HepG2 (cell line): ENCODE results near the gene MT1A. TPM values are rescaled to one million over a fixed set of nuclear protein-coding genes. Genes with fewer than 3 reads are reported as not detected.
"Not testable (repeated sequence)": the region's sequence is repeated elsewhere in the genome, so short reads cannot be mapped to it uniquely, and the experiment has no call there.

Experiments
- ATAC-seq: fragments of 200-7000 bp; cut with Tn5 transposase; 3 replicates; pipeline ENCODE4 v1.9.1; 2020; ENCODE audit warnings: mild to moderate bottlenecking, moderate library complexity
- BruUV-seq: library from RNA; stranded (reverse); fragments of 400-500 nt; replicated peaks from 2 replicates; lab custom pipeline; 2021; lab: Mats Ljungman, UMichigan
- CTCF ChIA-PET: fragments of 300-600 bp; formaldehyde crosslinking; extraction: SDS; loops from one replicate; lab custom pipeline; 2021; ENCODE audit warnings: low total read pairs, inconsistent platforms, low intra/inter-chr PET ratio; lab: Yijun Ruan, JAX
- POLR2A ChIA-PET: fragments of 350-600 bp; sonication (Branson Sonifier 250); formaldehyde crosslinking; loops from one replicate; lab custom pipeline; 2020; ENCODE audit warnings: antibody characterized with exemption, inconsistent platforms; lab: Yijun Ruan, JAX
- DNase-seq: peaks from one replicate; pipeline ENCODE4 v3.0.0-alpha.2; 2015; ENCODE audit warnings: low spot score
- FAIRE-seq: peaks from 3 replicates; lab custom pipeline; 2011; peaks lifted over from hg19 to GRCh38; lab: Jason Lieb, UNC
- H2AFZ ChIP-seq: one replicate; pipeline ENCODE4 v1.6.1; 2011; ENCODE audit warnings: low read length, inconsistent platforms
- H3K27ac ChIP-seq: fragments of 300-600 bp; 3 replicates; pipeline ENCODE4 v1.8.0; 2011; ENCODE audit warnings: mixed run types, mild to moderate bottlenecking, mixed read lengths, low read length, inconsistent platforms; ENCODE audit not compliant: insufficient read depth; ENCODE audit errors: extremely low read length
- H3K27me3 ChIP-seq, 2 experiments: fragments of 200-600 bp in 1 of 2; 2 replicates in 1 of 2; 3 replicates in 1 of 2; pipeline versions ENCODE4 v1.6.0 to v1.8.0; 2011; ENCODE audit warnings: low read length in 2 of 2, mild to moderate bottlenecking in 2 of 2, moderate library complexity in 2 of 2, inconsistent platforms in 1 of 2; ENCODE audit not compliant: insufficient read depth in 2 of 2, control insufficient read depth in 1 of 2
- H3K36me3 ChIP-seq, 2 experiments: fragments of 200-600 bp in 1 of 2; replicated peaks in 1 of 2; 2 replicates in 1 of 2; 3 replicates in 1 of 2; pipeline versions ENCODE4 v1.5.1 to v1.8.0; 2011; ENCODE audit warnings: low read length in 2 of 2, inconsistent platforms in 1 of 2; ENCODE audit not compliant: insufficient read depth in 2 of 2, control insufficient read depth in 1 of 2
- H3K4me1 ChIP-seq: 2 replicates; pipeline ENCODE4 v1.5.1; 2012; ENCODE audit warnings: low read length, inconsistent platforms; ENCODE audit not compliant: insufficient read depth
- H3K4me2 ChIP-seq: 2 replicates; pipeline ENCODE4 v1.6.0; 2011; ENCODE audit warnings: low read depth, low read length, inconsistent platforms
- H3K4me3 ChIP-seq, 3 experiments: fragments of 200-600 bp in 1 of 3; sonication (generic), shearing (Covaris generic) in 1 of 3; replicated peaks in 1 of 3; 2 replicates each; pipeline ENCODE4 v1.5.1; 2011 to 2016; ENCODE audit warnings: low read length in 3 of 3, inconsistent platforms in 2 of 3, low read depth in 2 of 3, mild to moderate bottlenecking in 2 of 3, control low read depth in 1 of 3, mixed read lengths in 1 of 3; ENCODE audit not compliant: insufficient read depth in 1 of 3
- H3K79me2 ChIP-seq: one replicate; pipeline ENCODE4 v1.6.1; 2011; ENCODE audit warnings: low read length, inconsistent platforms; ENCODE audit not compliant: insufficient read depth
- H3K9ac ChIP-seq: 2 replicates; pipeline ENCODE4 v1.6.0; 2011; ENCODE audit warnings: mild to moderate bottlenecking, low read depth, low read length, inconsistent platforms; ENCODE audit not compliant: insufficient read depth
- H3K9me3 ChIP-seq: 2 replicates; pipeline ENCODE4 v1.5.1; 2012; ENCODE audit warnings: mild to moderate bottlenecking, low read length
- H4K20me1 ChIP-seq: 2 replicates; pipeline ENCODE4 v1.6.0; 2011; ENCODE audit warnings: inconsistent platforms, mild to moderate bottlenecking, low read length, moderate library complexity; ENCODE audit not compliant: insufficient read depth
- SSRP1 ChIP-seq: IDR thresholded peaks from 2 replicates; pipeline ENCODE4 v1.6.1; 2016; ENCODE audit warnings: control low read depth
- YY1 ChIP-seq: IDR thresholded peaks from 2 replicates; pipeline ENCODE4 v1.6.1; 2011; ENCODE audit warnings: low read length, low read depth, moderate library complexity, mild to moderate bottlenecking; ENCODE audit not compliant: insufficient read depth, insufficient replicate concordance
- ZBTB7B ChIP-seq: sonication (generic); formaldehyde crosslinking; IDR thresholded peaks from 2 replicates; pipeline ENCODE4 v1.4.0; 2020; ENCODE audit warnings: missing genetic modification reagents
- ZBTB8A ChIP-seq: sonication (generic); formaldehyde crosslinking; IDR thresholded peaks from 2 replicates; pipeline ENCODE4 v1.4.0; 2020; ENCODE audit warnings: mild to moderate bottlenecking, low read depth, missing genetic modification reagents, borderline replicate concordance
- ZHX2 ChIP-seq, 2 experiments: sonication (generic) in 1 of 2; formaldehyde crosslinking in 1 of 2; IDR thresholded peaks; 2 replicates each; pipeline versions ENCODE4 v1.6.1 to v1.9.0; 2014 to 2022; ENCODE audit warnings: antibody characterized with exemption in 1 of 2, borderline replicate concordance in 1 of 2, inconsistent platforms in 1 of 2, low read depth in 1 of 2, missing genetic modification reagents in 1 of 2
- ZKSCAN8 ChIP-seq: IDR thresholded peaks from 2 replicates; pipeline ENCODE4 v1.6.1; 2016; ENCODE audit warnings: borderline replicate concordance, missing genetic modification reagents, missing compliant biosample characterization
- WGBS: methylation state at CpG from one replicate; pipeline ENCODE4 v1.1.6; 2017; ENCODE audit warnings: low lambda C conversion rate; 5-methylcytosine and 5-hydroxymethylcytosine counted together
- in situ Hi-C: cut with HindIII; loops from 2 replicates; pipeline ENCODE4 v1.10.0; 2017; ENCODE audit warnings: low pct_unique_long_range_greater_than_20kb; ENCODE audit not compliant: extremely low pct_ligation_motif_present
- intact Hi-C: fragments of 100-400 bp; cut with micrococcal nuclease; formaldehyde crosslinking; loops from one replicate; pipeline ENCODE4 v1.10.0; 2022; ENCODE audit not compliant: unreplicated experiment
- polyA plus RNA-seq, 8 experiments: library from polyadenylated mRNA; depleted of rRNA in 3 of 8; stranded (reverse) in 7 of 8; unstranded in 1 of 8; fragments of >200 nt; fragmentation: Illumina TruSeq in 4 of 8; extraction: Trizol in 4 of 8; gene quantifications; 2 replicates each; pipeline versions ENCODE4 v1.2.1 to v1.2.3, GENCODE V29; 2011 to 2016; ENCODE audit warnings: low read depth in 4 of 8, missing spikeins in 1 of 8, mixed read lengths in 1 of 8; ENCODE audit not compliant: insufficient read depth in 1 of 8
- total RNA-seq, 5 experiments: library from RNA; depleted of rRNA; stranded (reverse); fragments of >200 nt; fragmentation: Illumina TruSeq; extraction: Trizol; gene quantifications; 2 replicates each; pipeline ENCODE4 v1.2.3, GENCODE V29; 2016; ENCODE audit warnings: low read depth in 1 of 5
- TF ChIP-seq, protein P1 (sequence below): sonication (generic); formaldehyde crosslinking; IDR thresholded peaks from 2 replicates; pipeline ENCODE4 v1.8.1; 2023; ENCODE audit warnings: missing genetic modification reagents, mild to moderate bottlenecking, borderline replicate concordance
- TF ChIP-seq, protein P2 (sequence below): IDR thresholded peaks from 2 replicates; pipeline ENCODE4 v1.6.1; 2016
- TF ChIP-seq, protein P3 (sequence below): sonication (generic); formaldehyde crosslinking; IDR thresholded peaks from 2 replicates; pipeline ENCODE4 v1.4.0; 2020; ENCODE audit warnings: missing genetic modification reagents

Gene MT1A
- total and polyA plus RNA-seq, 2 of the 13 experiments (the other 11 are each of a cell fraction or from before 2014, with no cell fraction given), result 8.3 to 10.4 TPM

- TF ChIP-seq, protein P1, sequence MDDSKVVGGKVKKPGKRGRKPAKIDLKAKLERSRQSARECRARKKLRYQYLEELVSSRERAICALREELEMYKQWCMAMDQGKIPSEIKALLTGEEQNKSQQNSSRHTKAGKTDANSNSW (CRISPR knock-in tag), result no peak
- no peak for TF ChIP-seq ZHX2 (IDR thresholded peaks at IDR 0.05; ENCODE audit: low read depth)
- TF ChIP-seq ZHX2 (CRISPR knock-in tag; IDR thresholded peaks at IDR 0.05; ENCODE audit: borderline replicate concordance), result no peak
- TF ChIP-seq ZBTB8A (CRISPR knock-in tag), result no peak
- no peak for TF ChIP-seq ZKSCAN8 (CRISPR knock-in tag)
- TF ChIP-seq ZBTB7B, result no peak
- TF ChIP-seq, protein P2, sequence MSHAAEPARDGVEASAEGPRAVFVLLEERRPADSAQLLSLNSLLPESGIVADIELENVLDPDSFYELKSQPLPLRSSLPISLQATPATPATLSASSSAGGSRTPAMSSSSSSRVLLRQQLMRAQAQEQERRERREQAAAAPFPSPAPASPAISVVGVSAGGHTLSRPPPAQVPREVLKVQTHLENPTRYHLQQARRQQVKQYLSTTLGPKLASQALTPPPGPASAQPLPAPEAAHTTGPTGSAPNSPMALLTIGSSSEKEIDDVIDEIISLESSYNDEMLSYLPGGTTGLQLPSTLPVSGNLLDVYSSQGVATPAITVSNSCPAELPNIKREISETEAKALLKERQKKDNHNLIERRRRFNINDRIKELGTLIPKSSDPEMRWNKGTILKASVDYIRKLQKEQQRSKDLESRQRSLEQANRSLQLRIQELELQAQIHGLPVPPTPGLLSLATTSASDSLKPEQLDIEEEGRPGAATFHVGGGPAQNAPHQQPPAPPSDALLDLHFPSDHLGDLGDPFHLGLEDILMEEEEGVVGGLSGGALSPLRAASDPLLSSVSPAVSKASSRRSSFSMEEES (CRISPR knock-in tag), result no peak
- TF ChIP-seq YY1, result no peak
- TF ChIP-seq, protein P3, sequence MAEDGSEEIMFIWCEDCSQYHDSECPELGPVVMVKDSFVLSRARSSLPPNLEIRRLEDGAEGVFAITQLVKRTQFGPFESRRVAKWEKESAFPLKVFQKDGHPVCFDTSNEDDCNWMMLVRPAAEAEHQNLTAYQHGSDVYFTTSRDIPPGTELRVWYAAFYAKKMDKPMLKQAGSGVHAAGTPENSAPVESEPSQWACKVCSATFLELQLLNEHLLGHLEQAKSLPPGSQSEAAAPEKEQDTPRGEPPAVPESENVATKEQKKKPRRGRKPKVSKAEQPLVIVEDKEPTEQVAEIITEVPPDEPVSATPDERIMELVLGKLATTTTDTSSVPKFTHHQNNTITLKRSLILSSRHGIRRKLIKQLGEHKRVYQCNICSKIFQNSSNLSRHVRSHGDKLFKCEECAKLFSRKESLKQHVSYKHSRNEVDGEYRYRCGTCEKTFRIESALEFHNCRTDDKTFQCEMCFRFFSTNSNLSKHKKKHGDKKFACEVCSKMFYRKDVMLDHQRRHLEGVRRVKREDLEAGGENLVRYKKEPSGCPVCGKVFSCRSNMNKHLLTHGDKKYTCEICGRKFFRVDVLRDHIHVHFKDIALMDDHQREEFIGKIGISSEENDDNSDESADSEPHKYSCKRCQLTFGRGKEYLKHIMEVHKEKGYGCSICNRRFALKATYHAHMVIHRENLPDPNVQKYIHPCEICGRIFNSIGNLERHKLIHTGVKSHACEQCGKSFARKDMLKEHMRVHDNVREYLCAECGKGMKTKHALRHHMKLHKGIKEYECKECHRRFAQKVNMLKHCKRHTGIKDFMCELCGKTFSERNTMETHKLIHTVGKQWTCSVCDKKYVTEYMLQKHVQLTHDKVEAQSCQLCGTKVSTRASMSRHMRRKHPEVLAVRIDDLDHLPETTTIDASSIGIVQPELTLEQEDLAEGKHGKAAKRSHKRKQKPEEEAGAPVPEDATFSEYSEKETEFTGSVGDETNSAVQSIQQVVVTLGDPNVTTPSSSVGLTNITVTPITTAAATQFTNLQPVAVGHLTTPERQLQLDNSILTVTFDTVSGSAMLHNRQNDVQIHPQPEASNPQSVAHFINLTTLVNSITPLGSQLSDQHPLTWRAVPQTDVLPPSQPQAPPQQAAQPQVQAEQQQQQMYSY (CRISPR knock-in tag), result no peak
- TF ChIP-seq SSRP1 (CRISPR knock-in tag), result no peak
Measured at GRCh38 chr16:56670620-56670934, 32.1 kb downstream of the MT1A start (continued).

DNA sequence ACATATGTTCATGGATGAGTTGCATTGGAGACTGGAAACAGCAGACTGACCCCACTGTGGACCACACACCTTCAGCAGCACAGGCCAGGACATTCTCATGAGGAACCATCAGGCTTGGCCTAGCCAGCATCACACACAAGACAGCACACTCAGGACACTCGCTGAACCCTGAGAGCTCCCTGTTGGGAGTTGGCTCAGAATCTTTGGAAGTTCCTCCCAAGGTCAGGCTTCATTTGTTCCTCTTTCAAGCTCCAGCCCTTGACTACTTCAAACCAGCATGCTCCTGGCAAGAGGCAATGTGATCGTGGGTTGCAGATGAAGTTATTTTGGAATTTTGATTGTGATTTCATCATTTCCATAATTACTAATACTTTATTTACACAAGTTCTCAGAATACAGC lies 33.2 kb downstream of the MT1A start:
- H2AFZ ChIP-seq, H3K4me2 ChIP-seq, H3K27ac ChIP-seq, H3K79me2 ChIP-seq, H3K9ac ChIP-seq, DNase-seq, in situ Hi-C loops, POLR2A ChIA-PET, H3K36me3 ChIP-seq, H3K4me3 ChIP-seq, H3K9me3 ChIP-seq, H4K20me1 ChIP-seq, ATAC-seq, BruUV-seq: not testable (repeated sequence)
- CTCF ChIA-PET, result interaction anchor here (3.8 kb wide), 1 partner anchor 30 kb away, joined by 36 read pairs; no protein-coding TSS in a partner anchor
- Histone ChIP-seq H3K4me1 (peaks cover 26% of the 10 kb centered on the region), H3K27me3 (peaks cover 7 to 50% of the 10 kb centered on the region in 2 experiments)
- intact Hi-C loops, result loop anchor here (5.0 kb wide), 1 partner anchor 191 kb away; no protein-coding TSS in a partner anchor
- WGBS, result 0% methylated on average over 2 of the region's 2 CpGs
- FAIRE-seq, result peak; percentile 46
